Natural killer cell treated with Interleukin-12 subunit alpha and Interleukin-12 subunit beta and Interleukin-15 and Interleukin-18, amount 100 ng/mL, for 72 hours (primary cell): ENCODE data around the gene NUP62. TPM values are rescaled to one million over a fixed set of nuclear protein-coding genes. Genes with fewer than 3 reads are reported as not detected.

Source experiments
- ATAC-seq, 2 donors: fragments of 150-1000 bp; cut with Tn5 transposase in 1 of 2; sonication (Bioruptor Pico), chemical (Tn5 transposase) in 1 of 2; 2 replicates each; pipeline ENCODE4 v1.10.0; 2021
- DNase-seq: peaks from one replicate; pipeline ENCODE4 v3.0.0; 2022; ENCODE audit warnings: low spot score
- H3K27ac Mint-ChIP-seq, 2 donors: 1 replicate in 1 of 2; 2 replicates in 1 of 2; pipeline ENCODE4 v1.8.0; 2022; ENCODE audit warnings: mixed read lengths in 2 of 2, mild to moderate bottlenecking in 1 of 2, moderate library complexity in 1 of 2
- H3K27me3 Mint-ChIP-seq, 2 donors: 1 replicate in 1 of 2; 2 replicates in 1 of 2; pipeline ENCODE4 v1.8.0; 2022; ENCODE audit warnings: mixed read lengths in 2 of 2
- H3K36me3 Mint-ChIP-seq: one replicate; pipeline ENCODE4 v1.8.0; 2022; ENCODE audit warnings: mixed read lengths
- H3K4me1 Mint-ChIP-seq, 2 donors: 1 replicate in 1 of 2; 2 replicates in 1 of 2; pipeline ENCODE4 v1.8.0; 2022; ENCODE audit warnings: low read depth in 2 of 2, mixed read lengths in 2 of 2, mild to moderate bottlenecking in 1 of 2
- H3K4me3 Mint-ChIP-seq: one replicate; pipeline ENCODE4 v1.8.0; 2022; ENCODE audit warnings: mixed read lengths
- H3K9me3 Mint-ChIP-seq: 2 replicates; pipeline ENCODE4 v1.8.0; 2022; ENCODE audit warnings: mixed read lengths
- total RNA-seq, 2 donors: library from RNA; stranded (reverse); gene quantifications; one replicate each; pipeline ENCODE4 v1.2.3, GENCODE V29; 2022

Gene NUP62
- total RNA-seq, 2 donors from 2014 or later: 109 to 187 TPM

- Mint-ChIP-seq H3K36me3 (no peaks in the 10 kb centered on the region), H3K27ac (no peak overlapping the region), H3K27me3 (no peaks in the 10 kb centered on the region), H3K4me3 (no peak overlapping the region), H3K9me3 (no peaks in the 10 kb centered on the region), H3K4me1 (peaks cover 33 to 36% of the 10 kb centered on the region in 2 donors)
- ATAC-seq: no peak
- no peak for DNase-seq
Measured at GRCh38 chr19:49874503-49875157, 54.7 kb downstream of the NUP62 start.

GRCh38 chr19:49873834-49874233, 55.5 kb downstream of the NUP62 start:
- H3K9me3 Mint-ChIP-seq: no peaks in the 10 kb centered on the region

GRCh38 chr19:49873129-49873521, 56.2 kb downstream of the NUP62 start:
- no peak overlapping the region for H3K4me3 Mint-ChIP-seq
- H3K27me3 Mint-ChIP-seq: no peaks in the 10 kb centered on the region
- H3K36me3 Mint-ChIP-seq: no peaks in the 10 kb centered on the region
- H3K9me3 Mint-ChIP-seq: no peaks in the 10 kb centered on the region
- peaks cover 26 to 27% of the 10 kb centered on the region in 2 donors for H3K4me1 Mint-ChIP-seq
- H3K27ac Mint-ChIP-seq: no peak overlapping the region
- DNase-seq: no peak
- no peak for ATAC-seq

More at GRCh38 chr19:49873834-49874233, 55.5 kb downstream of the NUP62 start:
- Mint-ChIP-seq H3K27ac (no peak overlapping the region), H3K27me3 (no peaks in the 10 kb centered on the region), H3K36me3 (no peaks in the 10 kb centered on the region), H3K4me3 (no peak overlapping the region), H3K4me1 (peaks cover 30 to 32% of the 10 kb centered on the region in 2 donors)
- no peak for ATAC-seq
- no peak for DNase-seq

- ATAC-seq: no peak
- no peaks in the 10 kb centered on the region for H3K27me3 Mint-ChIP-seq
- H3K9me3 Mint-ChIP-seq: no peaks in the 10 kb centered on the region
- no peak overlapping the region for H3K4me3 Mint-ChIP-seq
- no peaks in the 10 kb centered on the region for H3K36me3 Mint-ChIP-seq
- DNase-seq: no peak
- H3K27ac Mint-ChIP-seq: peak overlapping the region; percentile 47 to 54
- H3K4me1 Mint-ChIP-seq: peaks cover 28 to 29% of the 10 kb centered on the region in 2 donors
Measured at GRCh38 chr19:49872245-49873128, 56.8 kb downstream of the NUP62 start.

- H3K4me1 Mint-ChIP-seq: peaks cover 32 to 35% of the 10 kb centered on the region in 2 donors
- no peaks in the 10 kb centered on the region for H3K36me3 Mint-ChIP-seq
- H3K27ac Mint-ChIP-seq: peak overlapping the region; percentile 47 to 54
- ATAC-seq (no peak), DNase-seq (no peak)
- no peaks in the 10 kb centered on the region for H3K27me3 Mint-ChIP-seq
- H3K9me3 Mint-ChIP-seq: no peaks in the 10 kb centered on the region
- no peak overlapping the region for H3K4me3 Mint-ChIP-seq
Measured at GRCh38 chr19:49871349-49871985, 57.8 kb downstream of the NUP62 start.

GRCh38 chr19:49870309-49870901, 58.9 kb downstream of the NUP62 start:
- peaks cover 36 to 41% of the 10 kb centered on the region in 2 donors for H3K4me1 Mint-ChIP-seq
- H3K27ac Mint-ChIP-seq: no peak overlapping the region
- no peaks in the 10 kb centered on the region for H3K9me3 Mint-ChIP-seq
- no peak for DNase-seq
- no peaks in the 10 kb centered on the region for H3K36me3 Mint-ChIP-seq
- no peak for ATAC-seq
- no peaks in the 10 kb centered on the region for H3K27me3 Mint-ChIP-seq
- no peak overlapping the region for H3K4me3 Mint-ChIP-seq

- ATAC-seq: peak; percentile 88 to 90
- peaks cover 34 to 39% of the 10 kb centered on the region in 2 donors for H3K4me1 Mint-ChIP-seq
- no peak overlapping the region for H3K27ac Mint-ChIP-seq
Measured at GRCh38 chr19:49869484-49870308, 59.6 kb downstream of the NUP62 start.

GRCh38 chr19:49869009-49869483, 60.3 kb downstream of the NUP62 start:
- Mint-ChIP-seq H3K9me3 (no peaks in the 10 kb centered on the region), H3K4me1 (peaks cover 40 to 46% of the 10 kb centered on the region in 2 donors), H3K4me3 (no peak overlapping the region), H3K36me3 (no peaks in the 10 kb centered on the region), H3K27ac (no peak overlapping the region), H3K27me3 (no peaks in the 10 kb centered on the region)
- DNase-seq (no peak), ATAC-seq (peak in 1 of 2 donors; percentile 1)

More at GRCh38 chr19:49869484-49870308, 59.6 kb downstream of the NUP62 start:
- no peaks in the 10 kb centered on the region for H3K9me3 Mint-ChIP-seq
- no peaks in the 10 kb centered on the region for H3K27me3 Mint-ChIP-seq
- H3K4me3 Mint-ChIP-seq: no peak overlapping the region
- peak; percentile 96 for DNase-seq
- no peaks in the 10 kb centered on the region for H3K36me3 Mint-ChIP-seq

GRCh38 chr19:49866933-49867782, 62.1 kb downstream of the NUP62 start, which contains the start of gene PNKP:
PNKP (minus strand) TSS chr19:49867576; CDS start chr19:49867204, 372 bp downstream.
- H3K4me3 Mint-ChIP-seq: peak within 1 kb of the TSS; percentile 92
- H3K36me3 Mint-ChIP-seq: no peaks in the 10 kb centered on the region
- H3K27ac Mint-ChIP-seq: no peak within 1 kb of the TSS
- no peaks in the 10 kb centered on the region for H3K9me3 Mint-ChIP-seq
- no peaks in the 10 kb centered on the region for H3K27me3 Mint-ChIP-seq
- peak; percentile 74 to 79 for ATAC-seq
- H3K4me1 Mint-ChIP-seq: peaks cover 46 to 51% of the 10 kb centered on the region in 2 donors
- peak; percentile 97 for DNase-seq

- H3K27ac Mint-ChIP-seq: no peak overlapping the region
Measured at GRCh38 chr19:49864890-49865289, 64.4 kb downstream of the NUP62 start.

GRCh38 chr19:49863935-49864320, 65.4 kb downstream of the NUP62 start:
- no peak overlapping the region for H3K27ac Mint-ChIP-seq
- no peaks in the 10 kb centered on the region for H3K9me3 Mint-ChIP-seq
- H3K4me1 Mint-ChIP-seq: peaks cover 36 to 42% of the 10 kb centered on the region in 2 donors
- ATAC-seq (no peak), DNase-seq (no peak)
- no peaks in the 10 kb centered on the region for H3K27me3 Mint-ChIP-seq
- no peaks in the 10 kb centered on the region for H3K36me3 Mint-ChIP-seq
- no peak overlapping the region for H3K4me3 Mint-ChIP-seq

More at GRCh38 chr19:49864890-49865289, 64.4 kb downstream of the NUP62 start:
- no peak for DNase-seq
- ATAC-seq: no peak
- H3K4me3 Mint-ChIP-seq: no peak overlapping the region
- peaks cover 36 to 42% of the 10 kb centered on the region in 2 donors for H3K4me1 Mint-ChIP-seq
- H3K9me3 Mint-ChIP-seq: no peaks in the 10 kb centered on the region
- no peaks in the 10 kb centered on the region for H3K27me3 Mint-ChIP-seq
- H3K36me3 Mint-ChIP-seq: no peaks in the 10 kb centered on the region
